ENCODE measurements around the gene VGLL4. TPM values are rescaled to one million over a fixed set of nuclear protein-coding genes. Genes with fewer than 3 reads are reported as not detected.

Gene VGLL4
- total RNA-seq, 1 experiment from 2014 or later = 46.3 TPM

GRCh38 chr3:11631820-11632219 is 11.9 kb downstream of the VGLL4 start:
- H3K36me3 ChIP-seq (ENCODE audit: low read depth, low read length) = no peaks in the 10 kb centered on the region
- ChIA-PET CTCF (no interaction called here), POLR2A (ENCODE audit: unreplicated experiment) (no interaction called here)
- no peak overlapping the region for H3K4me2 ChIP-seq (ENCODE audit: low read length)
- no peak overlapping the region for H3K27ac ChIP-seq (ENCODE audit: low read length)
- no peak for DNase-seq
- no peaks in the 10 kb centered on the region for H3K9me3 ChIP-seq (ENCODE audit: low read length)
- peaks cover 38% of the 10 kb centered on the region for H4K20me1 ChIP-seq (ENCODE audit: low read length)
- no peaks in the 10 kb centered on the region for H3K27me3 ChIP-seq (ENCODE audit: low read length)
- H3K9ac ChIP-seq (ENCODE audit: low read length) = no peak overlapping the region
- no peaks in the 10 kb centered on the region for H3F3A ChIP-seq (ENCODE audit: low read length, unreplicated experiment)
- H3K4me3 ChIP-seq (ENCODE audit: low read length) = no peak overlapping the region
- TF ChIP-seq EZH2phosphoT487 (IDR thresholded peaks at IDR 0.05; ENCODE audit: borderline replicate concordance, low read length) (no peak), CTCF (conservative IDR thresholded peaks at IDR 0.05; ENCODE audit: low read depth, low read length) (no peak), EZH2 (IDR thresholded peaks at IDR 0.05; ENCODE audit: low read length, unreplicated experiment) (no peak)
- H3K4me1 ChIP-seq (ENCODE audit: insufficient read depth, low read length) = no peaks in the 10 kb centered on the region
- H3K9me2 ChIP-seq (replicated peaks; ENCODE audit: low read length) = no peaks in the 10 kb centered on the region
- BruUV-seq (replicated peaks) = no TSS peak
- intact Hi-C loops (cut with micrococcal nuclease) = no loop called here
- ATAC-seq = no peak
- H2AFZ ChIP-seq (ENCODE audit: low read length) = no peak overlapping the region
- peaks cover 100% of the 10 kb centered on the region for H3K79me2 ChIP-seq (ENCODE audit: low read length)

GRCh38 chr3:11629716-11630115 is 14.0 kb downstream of the VGLL4 start:
- ATAC-seq (peak; percentile 37; the same call in 1 of the 2 replicates), DNase-seq (no peak)
- Histone ChIP-seq H3K9me3 (ENCODE audit: low read length) (no peaks in the 10 kb centered on the region), H3K9me2 (replicated peaks; ENCODE audit: low read length) (no peaks in the 10 kb centered on the region), H3K27me3 (ENCODE audit: low read length) (no peaks in the 10 kb centered on the region), H4K20me1 (ENCODE audit: low read length) (peaks cover 37% of the 10 kb centered on the region), H3K4me2 (ENCODE audit: low read length) (no peak overlapping the region), H3K79me2 (ENCODE audit: low read length) (peaks cover 100% of the 10 kb centered on the region), H3K27ac (ENCODE audit: low read length) (no peak overlapping the region), H3K4me1 (ENCODE audit: insufficient read depth, low read length) (no peaks in the 10 kb centered on the region), H3K36me3 (ENCODE audit: low read depth, low read length) (peaks cover 6% of the 10 kb centered on the region; the same call in 1 of the 2 replicates), H3F3A (ENCODE audit: low read length, unreplicated experiment) (no peaks in the 10 kb centered on the region), H3K9ac (ENCODE audit: low read length) (no peak overlapping the region), H3K4me3 (ENCODE audit: low read length) (no peak overlapping the region), H2AFZ (ENCODE audit: low read length) (no peak overlapping the region)
- POLR2A ChIA-PET (ENCODE audit: unreplicated experiment) = no interaction called here
- TF ChIP-seq EZH2 (IDR thresholded peaks at IDR 0.05; ENCODE audit: low read length, unreplicated experiment) (no peak), CTCF (conservative IDR thresholded peaks at IDR 0.05; ENCODE audit: low read depth, low read length) (no peak), EZH2phosphoT487 (IDR thresholded peaks at IDR 0.05; ENCODE audit: borderline replicate concordance, low read length) (no peak)
- intact Hi-C loops (cut with micrococcal nuclease) = no loop called here
- no TSS peak for BruUV-seq (replicated peaks)
- CTCF ChIA-PET = no interaction called here

GRCh38 chr3:11627612-11628011 is 16.1 kb downstream of the VGLL4 start:
- no TSS peak for BruUV-seq (replicated peaks)
- H3K4me2 ChIP-seq (ENCODE audit: low read length) = no peak overlapping the region
- intact Hi-C loops (cut with micrococcal nuclease) = no loop called here
- no peak overlapping the region for H3K27ac ChIP-seq (ENCODE audit: low read length)
- TF ChIP-seq CTCF (conservative IDR thresholded peaks at IDR 0.05; ENCODE audit: low read depth, low read length) = no peak
- no peak for TF ChIP-seq EZH2phosphoT487 (IDR thresholded peaks at IDR 0.05; ENCODE audit: borderline replicate concordance, low read length)
- TF ChIP-seq EZH2 (IDR thresholded peaks at IDR 0.05; ENCODE audit: low read length, unreplicated experiment) = no peak
- ChIA-PET CTCF (no interaction called here), POLR2A (ENCODE audit: unreplicated experiment) (no interaction called here)
- peaks cover 44% of the 10 kb centered on the region for H4K20me1 ChIP-seq (ENCODE audit: low read length)
- no peak for ATAC-seq
- no peaks in the 10 kb centered on the region for H3F3A ChIP-seq (ENCODE audit: low read length, unreplicated experiment)
- no peak overlapping the region for H3K9ac ChIP-seq (ENCODE audit: low read length)
- no peak overlapping the region for H2AFZ ChIP-seq (ENCODE audit: low read length)
- H3K27me3 ChIP-seq (ENCODE audit: low read length) = no peaks in the 10 kb centered on the region
- H3K36me3 ChIP-seq (ENCODE audit: low read depth, low read length) = peaks cover 6% of the 10 kb centered on the region; the same call in 1 of the 2 replicates
- H3K9me3 ChIP-seq (ENCODE audit: low read length) = no peaks in the 10 kb centered on the region
- H3K79me2 ChIP-seq (ENCODE audit: low read length) = peaks cover 100% of the 10 kb centered on the region
- no peak for DNase-seq
- H3K4me3 ChIP-seq (ENCODE audit: low read length) = no peak overlapping the region
- no peaks in the 10 kb centered on the region for H3K9me2 ChIP-seq (replicated peaks; ENCODE audit: low read length)
- no peaks in the 10 kb centered on the region for H3K4me1 ChIP-seq (ENCODE audit: insufficient read depth, low read length)

Data from PC-3 (cell line).